ENCODE results near the gene HMHB1.

The HMHB1 gene

GRCh38 chr5:143812085-143812705, at the start of gene HMHB1:
HMHB1 (plus strand) TSS chr5:143812161.
- DNase-seq = no peak

- no peak for DNase-seq
Measured at GRCh38 chr5:143762636-143763220, 49.2 kb upstream of the HMHB1 start.

- DNase-seq = no peak
Measured at GRCh38 chr5:143767162-143767561, 44.8 kb upstream of the HMHB1 start.

- no peak for DNase-seq
Measured at GRCh38 chr5:143769026-143769786, 42.8 kb upstream of the HMHB1 start.

- no peak for DNase-seq
Measured at GRCh38 chr5:143770450-143770849, 41.5 kb upstream of the HMHB1 start.

GRCh38 chr5:143771189-143771588, 40.8 kb upstream of the HMHB1 start:
- DNase-seq = no peak

- no peak for DNase-seq
Measured at GRCh38 chr5:143771602-143772001, 40.4 kb upstream of the HMHB1 start.

- no peak for DNase-seq
Measured at GRCh38 chr5:143772621-143773020, 39.3 kb upstream of the HMHB1 start.

GRCh38 chr5:143775258-143775657, 36.7 kb upstream of the HMHB1 start:
- DNase-seq = no peak

- DNase-seq = no peak
Measured at GRCh38 chr5:143776951-143777350, 35.0 kb upstream of the HMHB1 start.

- DNase-seq = no peak
Measured at GRCh38 chr5:143779506-143779905, 32.5 kb upstream of the HMHB1 start.

GRCh38 chr5:143781993-143782520, 29.9 kb upstream of the HMHB1 start:
- no peak for DNase-seq

GRCh38 chr5:143782588-143783386, 29.2 kb upstream of the HMHB1 start:
- DNase-seq = no peak

- no peak for DNase-seq
Measured at GRCh38 chr5:143788401-143788800, 23.6 kb upstream of the HMHB1 start.

- DNase-seq = no peak
Measured at GRCh38 chr5:143790457-143791112, 21.4 kb upstream of the HMHB1 start.

- DNase-seq = peak; percentile 61
Measured at GRCh38 chr5:143791848-143792731, 19.9 kb upstream of the HMHB1 start.

- DNase-seq = no peak
Measured at GRCh38 chr5:143793249-143793648, 18.7 kb upstream of the HMHB1 start.

GRCh38 chr5:143796125-143796524, 15.8 kb upstream of the HMHB1 start:
- no peak for DNase-seq

GRCh38 chr5:143796753-143797152, 15.2 kb upstream of the HMHB1 start:
- no peak for DNase-seq

- DNase-seq = no peak
Measured at GRCh38 chr5:143800715-143801114, 11.2 kb upstream of the HMHB1 start.

GRCh38 chr5:143801252-143801939, 10.6 kb upstream of the HMHB1 start:
- no peak for DNase-seq
